AG04449 (cell line): ENCODE measurements around the gene CLK4.
"Not testable (repeated sequence)": the region's sequence is repeated elsewhere in the genome, so short reads cannot be mapped to it uniquely, and the experiment has no call there.

Experiments
- CTCF ChIA-PET: fragments of 350-600 bp; formaldehyde crosslinking; extraction: SDS; loops from one replicate; lab custom pipeline; 2021; ENCODE audit warnings: antibody characterized with exemption; lab: Yijun Ruan, JAX
- POLR2A ChIA-PET: fragments of 400-600, 350-600 bp; formaldehyde crosslinking; extraction: SDS; loops from one replicate; lab custom pipeline; 2020; ENCODE audit warnings: antibody characterized with exemption, inconsistent platforms; lab: Yijun Ruan, JAX
- DNase-seq: peaks from one replicate; pipeline ENCODE4 v3.0.0-alpha.2; 2010; ENCODE audit warnings: low read depth, low spot score
- H3K4me3 ChIP-seq: 2 replicates; pipeline ENCODE4 v1.5.1; 2011; ENCODE audit warnings: low read depth, mild to moderate bottlenecking, control low read depth, low read length
- CTCF ChIP-seq: IDR thresholded peaks from one replicate; pipeline ENCODE4 v1.5.1; 2011; ENCODE audit warnings: mild to moderate bottlenecking, moderate library complexity, low read length, control low read depth, inconsistent platforms; ENCODE audit not compliant: insufficient read depth; ENCODE audit errors: missing control alignments

The CLK4 gene

GRCh38 chr5:178587763-178588611, 38.9 kb downstream of the CLK4 start:
- POLR2A ChIA-PET = no interaction called here
- TF ChIP-seq CTCF = no peak

GRCh38 chr5:178586396-178586795, 40.5 kb downstream of the CLK4 start:
- CTCF ChIA-PET = no interaction called here
- TF ChIP-seq CTCF = no peak
- DNase-seq = no peak
- no peak overlapping the region for H3K4me3 ChIP-seq
- POLR2A ChIA-PET = no interaction called here

More at GRCh38 chr5:178587763-178588611, 38.9 kb downstream of the CLK4 start:
- H3K4me3 ChIP-seq = no peak overlapping the region
- no peak for DNase-seq
- CTCF ChIA-PET = interaction anchor here (2.1 kb wide), 1 partner anchor 353 kb away, joined by 6 read pairs; no protein-coding TSS in a partner anchor

- DNase-seq, H3K4me3 ChIP-seq, POLR2A ChIA-PET, CTCF ChIA-PET: not testable (repeated sequence)
Observed at GRCh38 chr5:178585421-178585820, 41.4 kb downstream of the CLK4 start.

GRCh38 chr5:178583279-178583678, 43.6 kb downstream of the CLK4 start:
- no peak overlapping the region for H3K4me3 ChIP-seq
- no peak for DNase-seq
- no peak for TF ChIP-seq CTCF
- ChIA-PET CTCF (no interaction called here), POLR2A (no interaction called here)

GRCh38 chr5:178582291-178582690, 44.6 kb downstream of the CLK4 start:
- TF ChIP-seq CTCF = no peak
- ChIA-PET POLR2A (no interaction called here), CTCF (no interaction called here)

GRCh38 chr5:178581621-178582020, 45.2 kb downstream of the CLK4 start:
- TF ChIP-seq CTCF = no peak
- CTCF ChIA-PET = no interaction called here
- H3K4me3 ChIP-seq = no peak overlapping the region
- no peak for DNase-seq
- POLR2A ChIA-PET = no interaction called here

More at GRCh38 chr5:178582291-178582690, 44.6 kb downstream of the CLK4 start:
- no peak overlapping the region for H3K4me3 ChIP-seq
- no peak for DNase-seq
